Measurements from ENCODE around the gene BTBD9.

Gene BTBD9

DNA sequence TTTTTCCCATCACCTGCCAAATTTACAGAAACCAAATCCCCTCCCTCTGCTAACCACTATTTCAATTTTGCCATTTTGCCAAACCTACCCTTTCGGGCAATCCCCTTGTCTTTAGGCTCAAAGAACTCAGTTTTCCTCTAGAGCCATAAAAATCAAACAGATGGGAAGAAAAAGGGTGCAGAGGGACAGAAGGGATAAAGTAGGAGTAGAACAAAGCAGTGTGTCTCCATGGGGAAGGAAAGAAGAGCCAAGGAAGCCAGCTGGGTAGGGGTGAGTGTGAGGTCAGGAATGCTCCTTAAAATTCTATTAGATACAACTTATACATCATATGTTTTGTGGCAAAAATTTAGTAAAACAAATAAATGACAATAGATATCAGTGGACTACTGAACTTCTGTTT is 316.5 kb downstream of the BTBD9 start:
- DNase-seq, result no peak

DNA sequence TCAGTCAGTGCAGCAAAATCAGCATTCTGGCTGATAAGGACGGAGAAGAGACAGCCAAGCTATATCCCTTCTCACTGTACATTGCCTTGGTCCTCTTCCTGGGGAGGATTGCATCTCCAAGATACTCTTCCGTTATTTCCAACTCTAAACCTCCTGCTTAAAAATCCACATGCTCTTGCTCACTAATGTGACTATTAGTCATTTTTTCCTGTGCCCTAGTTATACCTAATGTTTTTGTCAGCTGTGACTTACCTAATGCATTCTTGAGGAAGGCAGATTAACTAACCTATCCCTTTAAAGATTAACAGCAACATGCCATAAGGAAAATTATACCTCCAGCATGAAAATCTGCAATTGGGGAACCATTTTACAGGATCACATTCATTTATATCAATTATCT is 317.6 kb downstream of the BTBD9 start:
- no peak for DNase-seq

DNA sequence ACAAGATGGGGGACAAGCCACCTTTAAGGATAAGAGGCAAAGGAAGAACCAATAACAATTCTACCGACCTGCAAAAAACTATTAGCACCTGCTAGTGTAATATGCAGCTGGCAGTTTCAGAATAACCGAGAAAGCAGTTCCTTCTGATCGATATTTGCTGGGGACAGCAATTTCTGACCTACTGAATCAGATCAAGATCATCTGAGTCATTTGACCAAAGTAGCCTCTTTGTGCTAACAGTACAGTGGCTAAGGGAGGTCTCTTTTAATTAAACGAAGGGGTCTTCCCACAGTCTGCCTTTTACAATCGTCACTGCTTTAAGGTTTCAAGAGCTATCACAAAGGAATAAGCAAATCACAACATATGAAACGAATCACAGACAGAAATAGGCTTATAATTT is 318.9 kb downstream of the BTBD9 start:
- no peak for DNase-seq

DNA sequence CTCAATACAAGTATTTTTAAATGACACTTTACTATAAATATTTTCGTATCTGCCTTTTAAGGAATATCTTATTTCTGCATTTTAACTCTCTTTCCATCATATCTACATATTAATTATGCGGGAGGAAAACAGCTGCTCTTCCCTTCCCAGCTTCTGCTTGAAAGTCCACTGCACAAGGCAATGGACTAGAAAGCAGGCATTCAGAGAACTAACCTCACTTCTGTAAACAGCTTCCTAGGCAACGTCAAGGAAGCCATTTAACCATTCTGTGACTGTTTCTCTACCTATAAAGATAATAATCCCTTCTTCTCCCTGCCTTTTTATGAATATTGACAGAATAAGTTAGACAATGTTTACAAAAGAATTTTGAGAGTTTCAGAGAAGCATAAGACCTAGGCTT is 319.4 kb downstream of the BTBD9 start:
- no peak for DNase-seq

DNA sequence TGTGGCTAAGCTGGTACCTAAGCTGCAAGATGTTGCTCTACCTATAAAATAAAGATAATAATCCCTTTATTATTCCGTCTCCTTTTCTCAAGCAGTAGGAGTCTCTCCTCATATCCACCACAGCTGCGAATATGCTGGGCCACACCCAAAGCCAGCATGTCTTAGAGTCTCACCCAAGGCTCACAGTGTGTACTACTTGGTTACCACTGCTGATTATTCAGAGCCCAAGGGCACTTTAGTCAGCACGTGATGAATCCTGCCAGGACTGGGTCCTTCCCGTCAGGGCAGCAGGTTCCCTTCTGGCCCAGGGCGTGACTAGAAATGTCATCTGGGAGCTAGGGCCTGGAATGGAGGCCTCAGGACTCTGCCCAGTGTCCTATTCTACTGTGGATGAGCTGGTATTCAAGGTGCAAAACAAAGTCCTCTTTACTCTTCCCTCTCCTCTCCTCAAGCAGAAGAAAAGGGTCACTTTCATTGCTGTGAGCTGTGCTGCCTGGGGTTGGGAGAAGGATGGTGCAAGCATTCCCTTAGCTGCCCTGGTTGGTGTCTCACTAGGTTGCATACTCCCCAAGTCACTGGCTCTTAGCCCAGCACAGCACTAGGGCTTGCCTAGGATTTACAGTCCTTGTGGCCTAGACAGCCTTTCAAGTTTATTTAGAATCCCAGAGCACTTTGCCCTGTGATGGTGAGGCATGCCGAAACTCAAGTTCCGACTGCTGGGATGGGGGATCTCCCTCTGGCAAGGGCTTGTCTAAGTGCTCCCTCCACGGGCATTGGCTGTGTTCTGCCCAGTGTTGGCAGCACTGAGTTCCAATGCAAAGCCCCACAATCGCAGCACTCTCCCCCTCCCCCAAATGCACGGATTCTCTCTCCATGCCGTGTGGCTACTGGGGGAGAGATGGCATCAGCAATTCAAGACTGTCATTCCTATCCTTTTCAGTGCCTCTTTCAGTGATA is 320.2 kb downstream of the BTBD9 start:
- no peak for DNase-seq

DNA sequence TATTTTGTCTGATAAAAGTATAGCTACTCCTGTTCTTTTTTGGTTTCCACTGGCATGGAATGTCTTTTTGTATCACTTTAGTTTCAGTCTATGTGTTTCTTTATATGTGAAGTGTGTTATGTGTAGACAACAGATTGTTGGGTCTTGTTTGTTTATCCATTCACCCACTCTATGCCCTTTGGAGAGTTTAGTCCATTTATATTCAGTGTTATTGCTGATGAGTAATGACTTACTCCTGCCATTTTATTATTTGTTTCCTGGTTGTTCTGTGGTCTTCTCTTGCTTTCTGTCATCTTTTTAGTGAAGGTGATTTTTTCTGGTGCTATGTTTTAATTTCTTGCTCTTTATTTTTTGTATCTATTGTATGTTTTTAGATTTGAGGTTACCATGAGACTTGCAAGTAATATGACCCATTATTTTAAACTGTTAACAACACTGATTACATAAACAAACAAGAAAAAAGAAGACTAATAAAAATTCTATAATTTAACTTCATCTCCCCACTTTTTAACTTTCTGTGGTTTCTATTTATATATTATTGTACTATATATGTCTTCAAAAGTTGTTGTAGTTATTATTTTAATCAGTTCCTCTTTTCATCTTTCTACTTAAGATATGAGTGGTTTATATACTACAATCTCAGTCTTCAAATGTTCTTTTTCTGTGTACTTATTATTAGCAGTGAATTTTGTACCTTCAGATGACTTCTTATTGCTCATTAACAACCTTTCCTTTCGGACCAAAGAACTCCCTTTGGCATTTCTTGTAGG is 323.4 kb downstream of the BTBD9 start:
- no peak for DNase-seq

DNA sequence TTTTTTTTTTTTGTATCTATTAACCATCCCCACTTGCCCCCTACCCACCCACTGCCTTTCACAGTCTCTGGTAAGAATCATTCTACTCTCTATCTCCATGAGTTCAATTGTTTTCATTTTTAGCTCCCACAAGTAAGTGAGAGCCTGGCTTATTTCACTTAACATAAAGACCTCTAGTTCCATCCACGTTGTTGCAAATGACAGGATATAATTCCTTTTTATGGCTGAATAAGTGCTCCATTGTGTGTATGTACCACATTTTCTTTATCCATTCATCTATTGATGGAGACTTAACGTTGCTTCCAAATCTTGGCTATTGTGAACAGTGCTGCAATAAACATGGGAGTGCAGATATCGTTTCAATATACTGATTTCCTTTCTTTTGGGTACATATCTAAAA is 328.5 kb downstream of the BTBD9 start:
- DNase-seq, result no peak

DNA sequence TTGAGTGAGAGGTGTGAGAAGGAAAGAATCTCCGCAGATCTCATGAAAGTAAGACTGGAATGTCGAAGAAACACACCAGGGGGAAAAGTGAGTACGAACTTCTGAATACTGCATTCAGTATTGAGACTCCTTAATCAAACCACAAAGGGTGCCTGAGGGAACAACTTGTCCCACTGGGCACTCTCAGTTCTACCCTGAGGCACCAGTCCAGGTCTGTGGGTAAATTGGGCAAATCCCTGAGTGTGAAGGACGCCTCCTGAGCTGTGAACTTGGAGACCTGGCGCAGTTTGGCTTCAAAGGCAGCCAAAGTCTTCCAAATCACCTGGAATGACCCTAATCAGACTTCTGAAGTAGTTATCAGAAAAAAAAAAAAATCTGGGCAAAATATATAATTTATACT is 329.7 kb downstream of the BTBD9 start:
- DNase-seq, result no peak

DNA sequence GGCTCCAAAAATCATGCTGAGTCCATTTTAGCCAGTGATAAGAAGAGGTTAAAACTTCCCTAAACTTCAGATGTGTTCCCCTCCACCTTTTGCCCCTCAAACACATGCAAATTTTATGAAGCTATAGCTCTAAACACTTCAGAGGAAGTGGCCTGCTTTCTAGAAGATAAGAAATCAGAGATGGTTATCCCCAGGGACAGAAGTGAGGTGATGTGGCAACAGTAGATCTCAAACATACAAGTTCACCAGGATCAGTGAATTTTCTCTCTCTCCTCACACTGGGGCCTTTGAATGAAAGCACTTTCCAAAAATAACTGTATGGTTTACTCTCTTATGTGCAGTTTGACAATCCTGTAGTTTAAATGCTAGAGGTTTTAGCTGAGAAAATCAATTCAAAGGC is 332.0 kb downstream of the BTBD9 start:
- DNase-seq, result no peak

DNA sequence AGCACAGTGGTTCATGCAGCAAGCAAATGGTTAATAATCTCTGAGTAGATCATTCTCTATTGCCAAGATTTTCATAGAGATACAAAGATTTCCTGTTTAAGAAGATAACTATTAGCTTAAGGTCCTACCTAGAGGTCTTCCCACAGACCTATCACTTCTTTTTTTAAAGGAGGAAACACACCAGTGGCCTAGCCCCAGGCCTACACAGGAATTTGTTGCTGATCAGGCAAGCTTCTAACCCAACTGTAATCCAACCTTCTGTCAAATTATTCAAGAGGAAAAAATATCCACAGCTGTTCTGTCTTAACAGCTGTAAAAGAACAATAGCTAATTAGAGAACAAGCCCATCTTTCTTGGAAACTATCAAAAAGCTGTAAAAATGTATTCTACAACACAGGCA is 332.8 kb downstream of the BTBD9 start:
- DNase-seq, result no peak

DNA sequence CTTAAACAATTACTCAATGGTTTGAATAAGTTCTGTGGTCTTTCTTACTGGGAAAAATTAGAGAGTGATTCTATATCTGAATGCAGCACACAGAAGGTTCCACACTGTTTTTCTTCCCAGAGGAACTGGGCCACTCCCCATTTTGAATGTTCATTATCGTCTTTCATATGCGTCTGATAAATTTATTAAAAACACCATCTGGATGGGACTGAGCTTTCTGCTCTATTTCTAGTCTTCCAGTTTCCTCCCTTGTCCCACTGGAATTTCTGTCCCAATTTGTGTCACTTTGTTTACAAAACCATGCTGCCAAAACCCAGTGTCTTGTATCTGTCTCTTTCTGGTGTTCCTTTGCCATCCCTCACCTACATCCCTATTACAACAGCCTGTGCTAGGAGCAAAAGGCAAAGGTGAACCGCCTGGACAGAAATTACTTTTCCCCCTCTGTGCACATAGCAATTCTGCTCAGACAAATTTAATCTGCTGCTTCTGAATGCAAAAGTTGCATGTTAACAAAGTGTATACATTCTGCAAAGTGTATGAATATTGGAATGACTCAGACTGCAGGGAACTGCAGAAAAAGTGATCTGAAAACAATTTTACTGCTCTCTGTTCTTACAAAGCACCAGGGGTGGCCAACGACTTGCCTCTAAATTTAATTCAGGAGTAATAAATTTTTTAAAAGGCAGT is 333.6 kb downstream of the BTBD9 start:
- DNase-seq, result no peak

DNA sequence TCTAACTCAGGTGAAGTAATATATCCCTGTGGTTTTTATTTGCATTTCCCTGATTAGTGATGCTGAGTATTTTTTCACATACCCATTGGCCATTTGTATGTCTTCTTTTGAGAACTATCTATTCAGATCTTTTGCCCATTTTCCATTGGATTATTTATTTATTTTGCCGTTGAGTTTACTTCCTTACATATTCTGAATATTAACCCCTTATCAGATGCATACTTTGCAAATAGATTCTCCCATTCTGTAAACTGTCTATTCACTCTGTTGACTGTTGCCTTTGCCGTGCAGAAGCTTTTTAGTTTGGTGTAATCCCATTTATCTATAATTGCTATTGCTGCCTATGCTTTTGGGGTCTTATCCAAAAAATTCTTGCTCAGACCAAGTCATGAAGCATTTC is 336.9 kb downstream of the BTBD9 start:
- no peak for DNase-seq

DNA sequence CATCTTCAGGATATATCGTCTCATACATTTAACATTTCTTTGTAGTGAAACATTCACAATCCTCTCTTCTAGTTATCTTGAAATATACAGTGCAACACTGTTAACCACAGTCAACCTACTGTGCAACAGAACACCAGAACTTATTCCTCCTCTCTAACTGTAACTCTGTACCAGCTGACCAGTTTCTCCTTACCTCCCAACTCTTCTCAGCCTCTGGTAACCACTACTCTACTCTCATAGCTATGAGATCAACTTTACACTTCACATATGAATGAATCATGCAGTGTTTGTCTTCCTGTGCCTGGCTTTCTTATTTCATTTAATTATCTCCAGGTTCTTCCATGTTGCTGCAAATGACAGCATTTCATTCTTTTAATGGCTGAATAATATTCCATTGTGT is 337.6 kb downstream of the BTBD9 start:
- no peak for DNase-seq

DNA sequence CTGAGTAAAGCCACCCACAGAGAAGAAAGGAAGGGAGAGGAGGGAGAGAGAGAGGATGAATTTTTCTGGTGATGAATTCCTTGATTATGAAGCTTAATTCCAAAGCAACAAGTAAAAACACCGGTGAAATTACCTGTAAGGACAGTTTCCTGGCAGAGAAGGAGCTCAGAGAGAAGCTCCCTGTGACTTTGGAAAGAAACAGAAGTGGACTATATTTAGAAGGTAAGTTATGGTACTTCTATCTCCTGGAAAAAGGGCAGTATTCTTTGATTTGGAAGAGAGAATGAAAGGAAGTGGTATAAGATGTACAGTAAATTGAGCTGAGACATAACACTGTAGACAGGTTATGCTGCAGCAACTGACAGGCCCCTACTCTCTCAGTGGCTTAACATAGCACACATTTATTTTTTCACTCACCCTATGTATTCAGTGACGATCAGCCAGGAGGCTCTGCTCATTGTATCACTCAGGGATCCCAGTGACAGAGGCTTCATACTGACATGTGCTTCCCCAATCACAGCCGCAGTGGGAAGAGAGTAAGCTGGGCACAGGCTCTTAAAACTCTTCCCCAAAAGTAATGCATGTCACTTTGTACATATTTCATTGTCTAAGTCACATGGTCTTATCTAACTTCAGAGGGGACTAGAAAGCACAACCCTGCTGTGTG is 349.5 kb downstream of the BTBD9 start:
- DNase-seq, result no peak

DNA sequence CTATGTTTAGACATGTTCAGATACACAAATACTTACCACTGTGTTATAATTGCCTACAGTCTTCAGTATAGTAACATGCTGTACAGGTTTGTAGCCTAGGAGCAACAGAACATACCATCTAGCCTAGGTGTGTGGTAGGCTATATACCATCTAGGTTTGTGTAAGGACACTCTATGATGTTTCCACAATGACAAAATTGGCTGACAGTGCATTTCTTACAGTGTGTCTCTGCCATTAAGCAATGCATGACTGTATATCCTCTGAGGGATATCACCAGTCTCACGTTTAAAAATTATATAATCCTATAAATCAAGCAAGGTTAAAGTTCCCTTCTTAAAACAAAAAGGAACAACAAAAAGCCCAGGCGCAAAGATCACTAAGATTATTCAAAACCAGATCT is 352.2 kb downstream of the BTBD9 start:
- no peak for DNase-seq

DNA sequence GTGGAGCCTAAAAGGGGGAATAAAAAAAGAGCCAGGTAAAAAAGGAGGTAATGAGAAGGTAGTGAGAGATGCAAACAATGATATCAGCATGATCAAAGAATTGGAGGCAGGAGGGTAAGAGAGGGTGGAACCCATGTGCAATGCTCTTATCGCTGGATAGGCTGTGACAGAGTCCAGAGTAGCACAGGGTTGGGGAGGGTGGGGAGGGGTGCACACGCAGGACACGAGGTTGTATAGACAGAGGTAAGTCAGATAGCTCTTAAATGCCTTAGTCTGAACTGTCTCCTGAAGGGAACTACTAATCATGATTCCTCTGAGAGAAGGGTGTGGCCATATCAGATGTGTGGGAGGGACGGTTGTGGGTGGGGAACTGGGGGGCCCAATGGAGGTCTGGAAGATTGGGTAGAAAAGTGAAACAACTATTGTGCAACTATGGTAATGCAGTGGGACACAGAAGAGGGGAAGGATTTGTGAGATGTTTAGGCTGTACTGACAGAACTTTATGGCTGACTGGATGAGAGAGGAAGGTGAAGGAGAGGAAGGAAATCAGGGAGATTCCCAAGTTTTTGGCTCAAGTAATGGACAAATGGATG is 354.8 kb downstream of the BTBD9 start:
- DNase-seq, result no peak

DNA sequence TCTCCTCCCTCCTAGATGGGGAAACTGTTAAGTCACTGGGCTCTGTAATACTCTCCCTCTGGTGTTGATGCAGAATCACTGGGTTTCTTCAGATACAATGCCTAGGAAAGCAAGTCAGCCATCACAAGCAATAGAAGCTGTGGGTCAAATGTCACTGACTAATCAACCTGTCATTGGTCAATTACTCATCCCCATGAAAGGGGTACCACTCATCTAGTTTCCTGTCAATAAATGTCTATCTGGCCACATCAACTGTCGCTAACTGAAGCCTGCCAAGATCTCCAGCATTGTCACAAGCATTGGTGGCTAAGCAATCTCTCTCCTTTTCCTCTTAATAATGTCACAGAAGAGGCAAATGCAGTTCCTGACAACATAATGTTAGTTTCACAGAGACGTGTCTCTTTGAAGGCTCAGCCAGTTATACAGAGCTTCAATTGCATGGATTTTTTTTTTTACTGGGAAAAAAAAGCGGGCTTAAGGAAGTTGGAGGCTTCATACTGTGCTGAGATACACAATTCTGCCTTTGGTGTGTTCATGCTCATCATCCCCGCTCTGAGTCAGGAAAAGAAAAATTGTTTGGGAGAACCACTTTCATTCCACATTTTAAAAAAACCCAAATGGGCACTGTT is 355.9 kb downstream of the BTBD9 start:
- DNase-seq, result no peak

DNA sequence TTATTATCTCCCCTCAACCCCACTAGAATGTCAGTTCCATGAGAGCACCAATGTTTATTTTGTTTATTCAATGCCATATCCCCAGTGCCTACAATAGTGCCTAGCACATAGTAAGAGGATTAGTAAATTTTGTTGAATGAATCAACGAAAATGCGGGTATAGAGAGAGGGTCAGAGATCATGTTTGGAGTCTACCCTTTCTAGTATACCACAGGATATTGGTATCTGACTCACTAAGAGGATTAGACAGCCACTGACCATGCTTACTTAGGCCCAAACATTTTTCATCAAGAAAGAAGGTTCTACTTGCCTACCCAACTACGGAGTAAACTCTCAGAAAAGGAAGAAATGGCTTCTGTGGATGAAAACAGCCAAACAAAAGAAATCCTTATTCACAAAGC is 356.8 kb downstream of the BTBD9 start:
- DNase-seq, result no peak

DNA sequence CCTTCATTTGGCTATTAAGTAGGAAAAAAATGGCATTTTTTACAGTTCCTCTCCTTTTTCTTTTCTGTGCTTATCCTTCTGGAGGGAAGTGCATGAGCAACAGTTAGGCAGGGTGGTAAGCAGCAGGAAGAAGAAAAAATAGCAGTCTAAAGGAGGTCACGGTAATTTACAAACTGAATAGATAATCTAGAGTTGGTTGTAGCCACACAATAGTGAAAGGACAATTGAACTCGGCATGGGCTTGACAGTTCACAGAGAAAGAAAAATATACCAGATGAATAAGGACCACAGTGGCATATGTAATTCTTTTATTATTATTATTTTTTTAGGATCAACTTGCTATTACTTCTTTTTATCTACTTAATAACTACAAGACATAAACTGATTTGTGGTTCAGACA is 358.6 kb downstream of the BTBD9 start:
- no peak for DNase-seq

DNA sequence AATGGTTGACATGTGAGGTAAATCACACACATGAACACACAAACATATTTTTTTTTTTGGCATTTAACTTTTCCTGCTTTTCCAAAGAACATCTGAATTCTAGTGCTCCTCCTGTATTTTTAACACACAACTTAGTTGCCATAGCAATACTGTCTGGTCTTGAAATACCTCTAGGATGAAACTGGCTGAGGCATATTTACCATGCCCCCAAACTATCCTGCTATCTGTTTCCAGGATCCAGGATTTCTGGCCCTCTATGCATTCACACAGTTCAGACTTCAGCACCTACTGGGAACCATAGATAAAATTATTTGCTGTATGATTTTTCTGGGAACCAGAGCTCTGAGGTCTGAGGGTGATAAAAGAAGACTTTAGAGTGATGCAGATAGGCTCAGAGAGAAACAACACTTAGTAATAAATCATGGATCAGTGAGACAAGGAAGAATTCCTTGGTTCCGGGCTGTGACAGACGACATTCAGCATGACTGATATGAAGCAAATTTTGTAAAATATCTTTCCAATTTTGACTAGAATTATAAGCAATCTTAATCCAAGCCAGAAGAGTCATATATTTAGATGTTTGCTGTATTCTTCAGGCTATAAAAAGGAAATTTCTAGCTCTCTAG is 359.7 kb downstream of the BTBD9 start:
- DNase-seq, result no peak

DNA sequence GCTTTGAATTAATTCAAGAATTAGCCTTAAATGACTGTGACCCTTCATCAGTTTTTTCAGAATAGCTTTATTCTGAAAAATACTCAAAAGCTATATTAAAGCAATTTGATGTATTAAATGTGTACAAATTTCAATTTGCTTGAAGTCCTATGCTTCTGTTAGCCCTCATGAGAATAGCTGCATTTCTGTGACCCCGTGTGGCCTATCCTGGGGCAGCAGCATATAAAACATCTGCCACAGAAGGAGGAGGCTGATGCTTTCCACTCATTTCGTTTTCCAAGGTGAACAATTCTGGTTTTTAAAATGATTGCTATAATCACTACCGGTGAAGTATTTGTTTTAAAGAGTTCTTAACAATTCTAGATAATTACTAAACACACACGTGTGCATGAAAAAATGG is 360.3 kb downstream of the BTBD9 start:
- no peak for DNase-seq

DNA sequence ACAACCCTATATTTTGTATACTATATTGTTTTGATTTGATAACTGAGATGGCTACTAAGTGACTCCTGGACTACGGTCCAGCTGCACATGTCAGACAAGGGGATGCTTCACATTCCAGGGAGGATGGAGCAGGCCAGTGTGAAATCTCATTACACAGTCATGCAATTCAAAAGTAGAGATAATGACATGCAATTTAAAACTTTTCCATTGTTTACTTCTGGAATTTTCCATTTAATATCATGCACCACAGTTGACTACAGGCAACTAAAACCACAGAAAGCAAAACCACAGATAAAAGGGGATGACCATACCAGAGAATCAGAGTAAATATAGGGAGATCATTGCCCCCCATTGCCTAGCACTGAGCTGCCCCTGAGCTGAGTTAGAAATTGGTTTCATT is 366.4 kb downstream of the BTBD9 start:
- no peak for DNase-seq
